HepG2 (cell line): ENCODE data around the gene NRL.

ENCODE experiments used
- CEBPB ChIP-seq: IDR thresholded peaks from 2 replicates; pipeline ENCODE4 v1.6.1; 2011; ENCODE audit warnings: low read depth, low read length, improper control_type of control experiment, borderline replicate concordance
- CHCHD3 ChIP-seq: sonication (generic); formaldehyde crosslinking; IDR thresholded peaks from 2 replicates; pipeline ENCODE4 v1.8.0; 2022; ENCODE audit warnings: mild to moderate bottlenecking, missing genetic modification reagents, moderate library complexity
- FOXK2 ChIP-seq: fragments of 450-650 bp; IDR thresholded peaks from 2 replicates; pipeline ENCODE4 v1.6.1; 2016
- GATA4 ChIP-seq: sonication (generic); IDR thresholded peaks from 2 replicates; pipeline ENCODE4 v1.6.1; 2016; ENCODE audit warnings: antibody characterized with exemption, low read depth, borderline replicate concordance
- HNF4A ChIP-seq: sonication (generic); formaldehyde crosslinking; IDR thresholded peaks from 2 replicates; pipeline ENCODE4 v1.4.0; 2020; ENCODE audit warnings: missing genetic modification reagents
- PCBP1 ChIP-seq: fragments of 200-400 bp; formaldehyde crosslinking; IDR thresholded peaks from 2 replicates; pipeline ENCODE4 v1.6.1; 2017; ENCODE audit warnings: mild to moderate bottlenecking, low read depth, low read length, borderline replicate concordance
- SMARCE1 ChIP-seq: fragments of 450-650 bp; IDR thresholded peaks from 2 replicates; pipeline ENCODE4 v1.6.1; 2017; ENCODE audit warnings: borderline replicate concordance
- SMC3 ChIP-seq: IDR thresholded peaks from 2 replicates; pipeline ENCODE4 v1.6.1; 2011; ENCODE audit warnings: low read length, improper control_type of control experiment
- ZFP36L2 ChIP-seq: sonication (generic); formaldehyde crosslinking; IDR thresholded peaks from 2 replicates; pipeline ENCODE4 v1.4.0; 2020; ENCODE audit warnings: missing genetic modification reagents
- ZNF274 ChIP-seq: sonication (generic); formaldehyde crosslinking; IDR thresholded peaks from 2 replicates; pipeline ENCODE4 v1.5.1; 2020; ENCODE audit warnings: mild to moderate bottlenecking, missing genetic modification reagents
- TF ChIP-seq, protein P1 (sequence below): sonication (generic); formaldehyde crosslinking; IDR thresholded peaks from 2 replicates; pipeline ENCODE4 v1.4.0; 2020; ENCODE audit warnings: mild to moderate bottlenecking, missing genetic modification reagents
- TF ChIP-seq, protein P2 (sequence below): sonication (generic); formaldehyde crosslinking; conservative IDR thresholded peaks from 2 replicates; pipeline ENCODE4 v1.4.0; 2020; ENCODE audit warnings: mild to moderate bottlenecking, missing genetic modification reagents, moderate library complexity
- TF ChIP-seq, protein P3 (sequence below): sonication (generic); formaldehyde crosslinking; IDR thresholded peaks from 2 replicates; pipeline ENCODE4 v1.5.0; 2020; ENCODE audit warnings: mild to moderate bottlenecking, missing genetic modification reagents, moderate library complexity
- TF ChIP-seq, protein P4 (sequence below), 2 experiments: IDR thresholded peaks; 2 replicates each; pipeline ENCODE4 v1.6.1; 2011 to 2012; ENCODE audit warnings: low read length in 2 of 2, borderline replicate concordance in 1 of 2, low read depth in 1 of 2, mild to moderate bottlenecking in 1 of 2, moderate library complexity in 1 of 2

DNA sequence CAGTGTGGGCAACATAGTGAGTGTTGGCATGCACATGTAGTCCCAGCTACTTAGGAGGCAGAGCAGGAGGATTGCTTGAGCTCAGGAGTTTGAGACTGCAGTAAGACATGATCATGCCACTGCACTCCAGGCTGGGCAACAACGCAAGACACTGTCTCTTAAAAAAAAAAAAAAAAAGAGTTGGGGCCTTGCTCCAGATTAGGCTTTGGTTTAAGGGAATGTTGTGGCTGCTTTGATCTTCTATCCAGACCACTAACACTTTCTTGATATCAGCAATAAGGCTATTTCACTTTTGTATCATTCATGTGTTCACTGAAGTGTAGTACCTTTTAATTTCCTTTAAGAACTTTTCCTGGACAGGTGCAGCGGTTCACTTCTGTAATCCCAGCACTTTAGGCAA, 12.9 kb upstream of the NRL start:
- TF ChIP-seq ZFP36L2 (CRISPR knock-in tag) = no peak
- TF ChIP-seq FOXK2 = no peak
- no peak for TF ChIP-seq GATA4
- TF ChIP-seq SMARCE1 = no peak
- no peak for TF ChIP-seq ZNF274
- TF ChIP-seq, protein P1, sequence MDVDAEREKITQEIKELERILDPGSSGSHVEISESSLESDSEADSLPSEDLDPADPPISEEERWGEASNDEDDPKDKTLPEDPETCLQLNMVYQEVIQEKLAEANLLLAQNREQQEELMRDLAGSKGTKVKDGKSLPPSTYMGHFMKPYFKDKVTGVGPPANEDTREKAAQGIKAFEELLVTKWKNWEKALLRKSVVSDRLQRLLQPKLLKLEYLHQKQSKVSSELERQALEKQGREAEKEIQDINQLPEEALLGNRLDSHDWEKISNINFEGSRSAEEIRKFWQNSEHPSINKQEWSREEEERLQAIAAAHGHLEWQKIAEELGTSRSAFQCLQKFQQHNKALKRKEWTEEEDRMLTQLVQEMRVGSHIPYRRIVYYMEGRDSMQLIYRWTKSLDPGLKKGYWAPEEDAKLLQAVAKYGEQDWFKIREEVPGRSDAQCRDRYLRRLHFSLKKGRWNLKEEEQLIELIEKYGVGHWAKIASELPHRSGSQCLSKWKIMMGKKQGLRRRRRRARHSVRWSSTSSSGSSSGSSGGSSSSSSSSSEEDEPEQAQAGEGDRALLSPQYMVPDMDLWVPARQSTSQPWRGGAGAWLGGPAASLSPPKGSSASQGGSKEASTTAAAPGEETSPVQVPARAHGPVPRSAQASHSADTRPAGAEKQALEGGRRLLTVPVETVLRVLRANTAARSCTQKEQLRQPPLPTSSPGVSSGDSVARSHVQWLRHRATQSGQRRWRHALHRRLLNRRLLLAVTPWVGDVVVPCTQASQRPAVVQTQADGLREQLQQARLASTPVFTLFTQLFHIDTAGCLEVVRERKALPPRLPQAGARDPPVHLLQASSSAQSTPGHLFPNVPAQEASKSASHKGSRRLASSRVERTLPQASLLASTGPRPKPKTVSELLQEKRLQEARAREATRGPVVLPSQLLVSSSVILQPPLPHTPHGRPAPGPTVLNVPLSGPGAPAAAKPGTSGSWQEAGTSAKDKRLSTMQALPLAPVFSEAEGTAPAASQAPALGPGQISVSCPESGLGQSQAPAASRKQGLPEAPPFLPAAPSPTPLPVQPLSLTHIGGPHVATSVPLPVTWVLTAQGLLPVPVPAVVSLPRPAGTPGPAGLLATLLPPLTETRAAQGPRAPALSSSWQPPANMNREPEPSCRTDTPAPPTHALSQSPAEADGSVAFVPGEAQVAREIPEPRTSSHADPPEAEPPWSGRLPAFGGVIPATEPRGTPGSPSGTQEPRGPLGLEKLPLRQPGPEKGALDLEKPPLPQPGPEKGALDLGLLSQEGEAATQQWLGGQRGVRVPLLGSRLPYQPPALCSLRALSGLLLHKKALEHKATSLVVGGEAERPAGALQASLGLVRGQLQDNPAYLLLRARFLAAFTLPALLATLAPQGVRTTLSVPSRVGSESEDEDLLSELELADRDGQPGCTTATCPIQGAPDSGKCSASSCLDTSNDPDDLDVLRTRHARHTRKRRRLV (CRISPR knock-in tag) = no peak
- TF ChIP-seq HNF4A (CRISPR knock-in tag) = no peak
- TF ChIP-seq, protein P2, sequence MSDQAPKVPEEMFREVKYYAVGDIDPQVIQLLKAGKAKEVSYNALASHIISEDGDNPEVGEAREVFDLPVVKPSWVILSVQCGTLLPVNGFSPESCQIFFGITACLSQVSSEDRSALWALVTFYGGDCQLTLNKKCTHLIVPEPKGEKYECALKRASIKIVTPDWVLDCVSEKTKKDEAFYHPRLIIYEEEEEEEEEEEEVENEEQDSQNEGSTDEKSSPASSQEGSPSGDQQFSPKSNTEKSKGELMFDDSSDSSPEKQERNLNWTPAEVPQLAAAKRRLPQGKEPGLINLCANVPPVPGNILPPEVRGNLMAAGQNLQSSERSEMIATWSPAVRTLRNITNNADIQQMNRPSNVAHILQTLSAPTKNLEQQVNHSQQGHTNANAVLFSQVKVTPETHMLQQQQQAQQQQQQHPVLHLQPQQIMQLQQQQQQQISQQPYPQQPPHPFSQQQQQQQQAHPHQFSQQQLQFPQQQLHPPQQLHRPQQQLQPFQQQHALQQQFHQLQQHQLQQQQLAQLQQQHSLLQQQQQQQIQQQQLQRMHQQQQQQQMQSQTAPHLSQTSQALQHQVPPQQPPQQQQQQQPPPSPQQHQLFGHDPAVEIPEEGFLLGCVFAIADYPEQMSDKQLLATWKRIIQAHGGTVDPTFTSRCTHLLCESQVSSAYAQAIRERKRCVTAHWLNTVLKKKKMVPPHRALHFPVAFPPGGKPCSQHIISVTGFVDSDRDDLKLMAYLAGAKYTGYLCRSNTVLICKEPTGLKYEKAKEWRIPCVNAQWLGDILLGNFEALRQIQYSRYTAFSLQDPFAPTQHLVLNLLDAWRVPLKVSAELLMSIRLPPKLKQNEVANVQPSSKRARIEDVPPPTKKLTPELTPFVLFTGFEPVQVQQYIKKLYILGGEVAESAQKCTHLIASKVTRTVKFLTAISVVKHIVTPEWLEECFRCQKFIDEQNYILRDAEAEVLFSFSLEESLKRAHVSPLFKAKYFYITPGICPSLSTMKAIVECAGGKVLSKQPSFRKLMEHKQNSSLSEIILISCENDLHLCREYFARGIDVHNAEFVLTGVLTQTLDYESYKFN = no peak
- no peak for TF ChIP-seq SMC3
- TF ChIP-seq PCBP1 = no peak
- TF ChIP-seq, protein P3, sequence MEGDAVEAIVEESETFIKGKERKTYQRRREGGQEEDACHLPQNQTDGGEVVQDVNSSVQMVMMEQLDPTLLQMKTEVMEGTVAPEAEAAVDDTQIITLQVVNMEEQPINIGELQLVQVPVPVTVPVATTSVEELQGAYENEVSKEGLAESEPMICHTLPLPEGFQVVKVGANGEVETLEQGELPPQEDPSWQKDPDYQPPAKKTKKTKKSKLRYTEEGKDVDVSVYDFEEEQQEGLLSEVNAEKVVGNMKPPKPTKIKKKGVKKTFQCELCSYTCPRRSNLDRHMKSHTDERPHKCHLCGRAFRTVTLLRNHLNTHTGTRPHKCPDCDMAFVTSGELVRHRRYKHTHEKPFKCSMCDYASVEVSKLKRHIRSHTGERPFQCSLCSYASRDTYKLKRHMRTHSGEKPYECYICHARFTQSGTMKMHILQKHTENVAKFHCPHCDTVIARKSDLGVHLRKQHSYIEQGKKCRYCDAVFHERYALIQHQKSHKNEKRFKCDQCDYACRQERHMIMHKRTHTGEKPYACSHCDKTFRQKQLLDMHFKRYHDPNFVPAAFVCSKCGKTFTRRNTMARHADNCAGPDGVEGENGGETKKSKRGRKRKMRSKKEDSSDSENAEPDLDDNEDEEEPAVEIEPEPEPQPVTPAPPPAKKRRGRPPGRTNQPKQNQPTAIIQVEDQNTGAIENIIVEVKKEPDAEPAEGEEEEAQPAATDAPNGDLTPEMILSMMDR (CRISPR knock-in tag) = no peak
- TF ChIP-seq, protein P4, sequence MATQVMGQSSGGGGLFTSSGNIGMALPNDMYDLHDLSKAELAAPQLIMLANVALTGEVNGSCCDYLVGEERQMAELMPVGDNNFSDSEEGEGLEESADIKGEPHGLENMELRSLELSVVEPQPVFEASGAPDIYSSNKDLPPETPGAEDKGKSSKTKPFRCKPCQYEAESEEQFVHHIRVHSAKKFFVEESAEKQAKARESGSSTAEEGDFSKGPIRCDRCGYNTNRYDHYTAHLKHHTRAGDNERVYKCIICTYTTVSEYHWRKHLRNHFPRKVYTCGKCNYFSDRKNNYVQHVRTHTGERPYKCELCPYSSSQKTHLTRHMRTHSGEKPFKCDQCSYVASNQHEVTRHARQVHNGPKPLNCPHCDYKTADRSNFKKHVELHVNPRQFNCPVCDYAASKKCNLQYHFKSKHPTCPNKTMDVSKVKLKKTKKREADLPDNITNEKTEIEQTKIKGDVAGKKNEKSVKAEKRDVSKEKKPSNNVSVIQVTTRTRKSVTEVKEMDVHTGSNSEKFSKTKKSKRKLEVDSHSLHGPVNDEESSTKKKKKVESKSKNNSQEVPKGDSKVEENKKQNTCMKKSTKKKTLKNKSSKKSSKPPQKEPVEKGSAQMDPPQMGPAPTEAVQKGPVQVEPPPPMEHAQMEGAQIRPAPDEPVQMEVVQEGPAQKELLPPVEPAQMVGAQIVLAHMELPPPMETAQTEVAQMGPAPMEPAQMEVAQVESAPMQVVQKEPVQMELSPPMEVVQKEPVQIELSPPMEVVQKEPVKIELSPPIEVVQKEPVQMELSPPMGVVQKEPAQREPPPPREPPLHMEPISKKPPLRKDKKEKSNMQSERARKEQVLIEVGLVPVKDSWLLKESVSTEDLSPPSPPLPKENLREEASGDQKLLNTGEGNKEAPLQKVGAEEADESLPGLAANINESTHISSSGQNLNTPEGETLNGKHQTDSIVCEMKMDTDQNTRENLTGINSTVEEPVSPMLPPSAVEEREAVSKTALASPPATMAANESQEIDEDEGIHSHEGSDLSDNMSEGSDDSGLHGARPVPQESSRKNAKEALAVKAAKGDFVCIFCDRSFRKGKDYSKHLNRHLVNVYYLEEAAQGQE (IDR thresholded peaks at IDR 0.05; ENCODE audit: borderline replicate concordance in 1 of 2, low read depth in 1 of 2, low read length in 2 of 2) = no peak
- TF ChIP-seq CHCHD3 (CRISPR knock-in tag) = no peak
- no peak for TF ChIP-seq CEBPB
